ENCODE data around the gene IKZF4.
"Not testable (repeated sequence)": the region's sequence is repeated elsewhere in the genome, so short reads cannot be mapped to it uniquely, and the experiment has no call there.

Gene IKZF4

GRCh38 chr12:56040963-56041551 is 20.2 kb downstream of the IKZF4 start:
- peak; percentile 14 for DNase-seq

GRCh38 chr12:56041552-56042429 is 20.9 kb downstream of the IKZF4 start, which contains the start of gene RPS26:
Gene RPS26 (plus strand): TSS chr12:56041918. CDS start chr12:56042167, 249 bp downstream.
- peak; percentile 90 for DNase-seq

- DNase-seq, result peak; percentile 8
Observed at GRCh38 chr12:56042430-56042813, 21.6 kb downstream of the IKZF4 start.

- no peak for DNase-seq
Observed at GRCh38 chr12:56042843-56043242, 22.0 kb downstream of the IKZF4 start.

GRCh38 chr12:56046027-56046780 is 25.4 kb downstream of the IKZF4 start:
- no peak for DNase-seq

- DNase-seq, result no peak
Observed at GRCh38 chr12:56053407-56053893, 32.6 kb downstream of the IKZF4 start.

GRCh38 chr12:56059964-56060363 is 39.1 kb downstream of the IKZF4 start:
- DNase-seq, result not testable (repeated sequence)

- no peak for DNase-seq
Observed at GRCh38 chr12:56061982-56062381, 41.1 kb downstream of the IKZF4 start.

GRCh38 chr12:56062996-56063395 is 42.2 kb downstream of the IKZF4 start:
- DNase-seq, result no peak

- no peak for DNase-seq
Observed at GRCh38 chr12:56071648-56072047, 50.8 kb downstream of the IKZF4 start.

GRCh38 chr12:56074396-56074795 is 53.6 kb downstream of the IKZF4 start:
- no peak for DNase-seq

GRCh38 chr12:56077966-56078365 is 57.1 kb downstream of the IKZF4 start:
- DNase-seq, result not testable (repeated sequence)

- DNase-seq, result no peak
Observed at GRCh38 chr12:56078427-56078826, 57.6 kb downstream of the IKZF4 start.

- peak; percentile 57 for DNase-seq
Observed at GRCh38 chr12:56078931-56079722, 58.3 kb downstream of the IKZF4 start.

- peak; percentile 75 for DNase-seq
Observed at GRCh38 chr12:56079723-56080555, 59.1 kb downstream of the IKZF4 start, which contains the start of gene ERBB3. Gene ERBB3 (plus strand): TSS chr12:56080165. CDS start chr12:56080301, 136 bp downstream.

GRCh38 chr12:56080556-56081138 is 59.8 kb downstream of the IKZF4 start:
- no peak for DNase-seq

GRCh38 chr12:56081393-56082347 is 60.8 kb downstream of the IKZF4 start:
- DNase-seq, result no peak

- DNase-seq, result no peak
Observed at GRCh38 chr12:56082382-56082781, 61.5 kb downstream of the IKZF4 start.

- no peak for DNase-seq
Observed at GRCh38 chr12:56082967-56083366, 62.1 kb downstream of the IKZF4 start.
